B cell (primary cell): ENCODE results near the gene MUC6. TPM values are rescaled to one million over a fixed set of nuclear protein-coding genes. Genes with fewer than 3 reads are reported as not detected.

Experiments
- ATAC-seq: fragments of 200-7000 bp; cut with Tn5 transposase; one replicate; pipeline ENCODE4 v1.10.0; 2021; ENCODE audit warnings: low read depth, mild to moderate bottlenecking, moderate number of reproducible peaks, moderate library complexity
- CTCF ChIA-PET: fragments of 350-600 bp; sonication (Branson Sonifier 250); formaldehyde crosslinking; loops from one replicate; lab custom pipeline; 2021; ENCODE audit warnings: antibody characterized with exemption, inconsistent platforms; lab: Charles Lee
- POLR2A ChIA-PET: fragments of 350-600 bp; sonication (Branson Sonifier 250); formaldehyde crosslinking; loops from one replicate; lab custom pipeline; 2021; ENCODE audit warnings: antibody characterized with exemption; lab: Charles Lee
- DNase-seq: peaks from one replicate; pipeline ENCODE4 v3.0.0; 2013
- H2AFZ ChIP-seq: 2 replicates; pipeline ENCODE4 v1.6.1; 2012; ENCODE audit warnings: mild to moderate bottlenecking, low read depth, low read length; ENCODE audit not compliant: insufficient read depth, poor library complexity, severe bottlenecking
- H3K27ac ChIP-seq, 2 donors: 1 replicate in 1 of 2; 2 replicates in 1 of 2; pipeline ENCODE4 v1.5.1; 2012 to 2013; ENCODE audit warnings: low read length in 2 of 2, mild to moderate bottlenecking in 2 of 2, moderate library complexity in 1 of 2
- H3K27me3 ChIP-seq, 4 experiments: fragments of 200-600 bp in 1 of 4; sonication (generic) in 1 of 4; replicated peaks in 1 of 4; 1 replicate in 2 of 4; 2 replicates in 2 of 4; pipeline versions ENCODE4 v1.6.1 to v1.7.0; 2013 to 2016; ENCODE audit warnings: low read length in 3 of 4, mild to moderate bottlenecking in 2 of 4, mixed read lengths in 1 of 4, moderate library complexity in 1 of 4; ENCODE audit not compliant: insufficient read depth in 4 of 4, control insufficient read depth in 3 of 4; ENCODE audit errors: control extremely low read depth in 1 of 4
- H3K36me3 ChIP-seq, 2 experiments: replicated peaks in 1 of 2; 1 replicate in 1 of 2; 2 replicates in 1 of 2; pipeline versions ENCODE4 v1.6.1 to v1.7.1; 2013; ENCODE audit warnings: low read length in 1 of 2; ENCODE audit not compliant: insufficient read depth in 2 of 2, control insufficient read depth in 1 of 2; ENCODE audit errors: control extremely low read depth in 1 of 2, extremely low read depth in 1 of 2
- H3K4me1 ChIP-seq, 2 donors: fragments of 200-600 bp in 1 of 2; sonication (generic) in 1 of 2; 1 replicate in 1 of 2; 2 replicates in 1 of 2; pipeline versions ENCODE4 v1.5.1 to v1.6.1; 2013 to 2017; ENCODE audit warnings: low read length in 2 of 2; ENCODE audit not compliant: control insufficient read depth in 2 of 2, insufficient read depth in 2 of 2
- H3K4me2 ChIP-seq: replicated peaks from 2 replicates; pipeline ENCODE3; 2012; ENCODE audit warnings: mild to moderate bottlenecking, low read depth, low read length; ENCODE audit not compliant: poor library complexity, severe bottlenecking
- H3K4me3 ChIP-seq, 5 experiments: fragments of 200-600 bp in 1 of 5; sonication (generic) in 1 of 5; 1 replicate in 3 of 5; 2 replicates in 2 of 5; pipeline versions ENCODE4 v1.5.1 to v1.7.0; 2011 to 2016; ENCODE audit warnings: low read length in 4 of 5, mild to moderate bottlenecking in 4 of 5, low read depth in 2 of 5, control low read depth in 1 of 5, moderate library complexity in 1 of 5; ENCODE audit not compliant: insufficient read depth in 1 of 5; ENCODE audit errors: control extremely low read depth in 1 of 5, extremely low read depth in 1 of 5
- H3K79me2 ChIP-seq: fragments of 200-600 bp; sonication (generic); one replicate; pipeline ENCODE4 v1.6.0; 2016; ENCODE audit warnings: low read length; ENCODE audit not compliant: control insufficient read depth, insufficient read depth
- H3K9ac ChIP-seq: fragments of 200-600 bp; sonication (generic); 2 replicates; pipeline ENCODE4 v1.6.1; 2017; ENCODE audit warnings: mild to moderate bottlenecking, low read length, moderate library complexity
- H3K9me3 ChIP-seq, 3 donors: one replicate each; pipeline versions ENCODE4 v1.6.1 to v1.7.1; 2013; ENCODE audit warnings: low read length in 2 of 3; ENCODE audit not compliant: control insufficient read depth in 2 of 3, insufficient read depth in 1 of 3; ENCODE audit errors: control extremely low read depth in 1 of 3
- H4K20me1 ChIP-seq: 2 replicates; pipeline ENCODE4 v1.6.0; 2012; ENCODE audit warnings: mild to moderate bottlenecking, low read length; ENCODE audit not compliant: insufficient read depth, control insufficient read depth, poor library complexity, severe bottlenecking
- H3K27ac Mint-ChIP-seq: one replicate; pipeline ENCODE4 v1.8.0; 2021; ENCODE audit warnings: mixed read lengths
- H3K27me3 Mint-ChIP-seq: one replicate; pipeline ENCODE4 v1.8.0; 2021; ENCODE audit warnings: mixed read lengths
- H3K4me1 Mint-ChIP-seq: one replicate; pipeline ENCODE4 v1.8.0; 2021; ENCODE audit warnings: mixed read lengths
- H3K4me3 Mint-ChIP-seq: one replicate; pipeline ENCODE4 v1.8.0; 2021; ENCODE audit warnings: mixed read lengths
- H3K9me3 Mint-ChIP-seq: one replicate; pipeline ENCODE4 v1.8.0; 2022; ENCODE audit warnings: mixed read lengths; ENCODE audit not compliant: insufficient read depth
- CTCF ChIP-seq: fragments of 200-600 bp; IDR thresholded peaks from one replicate; pipeline ENCODE4 v1.8.0; 2022; ENCODE audit warnings: antibody characterized with exemption, mild to moderate bottlenecking
- EZH2 ChIP-seq: IDR thresholded peaks from 2 replicates; pipeline ENCODE4 v1.6.1; 2012; ENCODE audit warnings: borderline replicate concordance, low read depth, mild to moderate bottlenecking, moderate library complexity, low read length; ENCODE audit not compliant: insufficient read depth, poor library complexity, severe bottlenecking
- WGBS: methylation state at CpG from one replicate; pipeline ENCODE4 v1.1.5; 2013; ENCODE audit warnings: missing lambda C conversion rate; ENCODE audit not compliant: insufficient coverage; 5-methylcytosine and 5-hydroxymethylcytosine counted together
- intact Hi-C: fragments of 100-400 bp; cut with micrococcal nuclease; formaldehyde crosslinking; loops from one replicate; pipeline ENCODE4 v1.10.0; 2022
- polyA plus RNA-seq: library from polyadenylated mRNA; depleted of rRNA; stranded (reverse); fragments of >200 nt; gene quantifications from 2 replicates; pipeline ENCODE4 v1.2.3, GENCODE V29; 2012
- total RNA-seq, 2 donors: library from RNA; stranded (reverse); fragments of 120-200 nt in 1 of 2; gene quantifications; 1 replicate in 1 of 2; 2 replicates in 1 of 2; pipeline versions ENCODE4 v1.2.3 to v1.2.4, GENCODE V29; 2013 to 2022

MUC6 gene
- total and polyA plus RNA-seq, 2 donors (not counting 1 experiment from before 2014, with no cell fraction given): not detected

GRCh38 chr11:1033016-1033798, 3.3 kb downstream of the MUC6 start:
- intact Hi-C loops: no loop called here
- DNase-seq (no peak), ATAC-seq (no peak)
- Mint-ChIP-seq H3K27ac (no peak overlapping the region), H3K4me3 (no peak overlapping the region), H3K4me1 (no peaks in the 10 kb centered on the region), H3K9me3 (no peaks in the 10 kb centered on the region), H3K27me3 (no peaks in the 10 kb centered on the region)
- Histone ChIP-seq H3K4me2 (no peak overlapping the region), H3K4me3 (no peak overlapping the region), H3K9me3 (no peaks in the 10 kb centered on the region), H3K27me3 (no peaks in the 10 kb centered on the region), H3K36me3 (no peaks in the 10 kb centered on the region), H4K20me1 (no peaks in the 10 kb centered on the region), H3K9ac (no peak overlapping the region), H2AFZ (no peak overlapping the region), H3K27ac (no peak overlapping the region), H3K4me1 (no peaks in the 10 kb centered on the region), H3K79me2 (no peaks in the 10 kb centered on the region)
- TF ChIP-seq CTCF (no peak), EZH2 (no peak)
- POLR2A ChIA-PET: no interaction called here
- CTCF ChIA-PET: no interaction called here
- 88% methylated on average over 35 of the region's 38 CpGs for WGBS

GRCh38 chr11:1032310-1032891, 4.1 kb downstream of the MUC6 start:
- H3K9me3 Mint-ChIP-seq: no peaks in the 10 kb centered on the region
- no peaks in the 10 kb centered on the region for H3K4me1 Mint-ChIP-seq
- Histone ChIP-seq H3K79me2 (no peaks in the 10 kb centered on the region), H3K4me2 (no peak overlapping the region), H3K4me1 (no peaks in the 10 kb centered on the region), H2AFZ (no peak overlapping the region), H4K20me1 (no peaks in the 10 kb centered on the region), H3K9me3 (no peaks in the 10 kb centered on the region), H3K4me3 (no peak overlapping the region), H3K9ac (no peak overlapping the region), H3K36me3 (no peaks in the 10 kb centered on the region), H3K27me3 (no peaks in the 10 kb centered on the region), H3K27ac (no peak overlapping the region)
- CTCF ChIA-PET: no interaction called here
- ATAC-seq: no peak
- DNase-seq: no peak
- TF ChIP-seq CTCF (no peak), EZH2 (no peak)
- no peak overlapping the region for H3K4me3 Mint-ChIP-seq
- POLR2A ChIA-PET: no interaction called here
- intact Hi-C loops: no loop called here
- H3K27ac Mint-ChIP-seq: no peak overlapping the region
- 87% methylated on average over 11 of the region's 12 CpGs for WGBS
- H3K27me3 Mint-ChIP-seq: no peaks in the 10 kb centered on the region
